SK-N-MC (cell line): ENCODE data around the gene KCNJ6.

Experiments used
- DNase-seq: peaks from one replicate; pipeline ENCODE4 v3.0.0-alpha.2; 2011; ENCODE audit warnings: low read depth, low spot score
- H3K27ac ChIP-seq: fragments of 200-600 bp; sonication (generic); 2 replicates; pipeline ENCODE4 v1.5.1; 2016; ENCODE audit warnings: mixed run types
- H3K36me3 ChIP-seq: fragments of 200-600 bp; sonication (generic); 2 replicates; pipeline ENCODE4 v1.6.1; 2017; ENCODE audit warnings: antibody characterized with exemption, low read length, mixed read lengths; ENCODE audit not compliant: insufficient read depth
- H3K4me3 ChIP-seq: fragments of 200-600 bp; sonication (generic); 2 replicates; pipeline ENCODE4 v1.5.1; 2016
- H3K9ac ChIP-seq: fragments of 200-600 bp; sonication (generic); 2 replicates; pipeline ENCODE4 v1.8.0; 2017; ENCODE audit warnings: mixed run types, mixed read lengths; ENCODE audit not compliant: insufficient read length
- H3K9me3 ChIP-seq: fragments of 200-600 bp; sonication (generic); 2 replicates; pipeline ENCODE4 v1.6.1; 2017; ENCODE audit warnings: low read depth, mild to moderate bottlenecking, antibody characterized with exemption, low read length, moderate library complexity, mixed read lengths
- EZH2 ChIP-seq: fragments of 200-600 bp; sonication (generic); IDR thresholded peaks from one replicate; pipeline ENCODE4 v1.6.1; 2017; ENCODE audit warnings: antibody characterized with exemption
- FOXP2 ChIP-seq: optimal IDR thresholded peaks from 2 replicates; pipeline ENCODE3; 2011; ENCODE audit warnings: mild to moderate bottlenecking, moderate library complexity; ENCODE audit not compliant: insufficient read depth; ENCODE audit errors: extremely low read length, control extremely low read depth
- POLR2AphosphoS5 ChIP-seq: IDR thresholded peaks from 2 replicates; pipeline ENCODE4 v1.6.1; 2012; ENCODE audit warnings: mild to moderate bottlenecking, low read depth, low read length, borderline replicate concordance

KCNJ6 gene

GRCh38 chr21:37915497-37915911, 753 bp downstream of the KCNJ6 start:
- Histone ChIP-seq H3K4me3 (no peak overlapping the region), H3K9me3 (no peaks in the 10 kb centered on the region), H3K27ac (no peak overlapping the region), H3K36me3 (no peaks in the 10 kb centered on the region), H3K9ac (no peak overlapping the region)
- no peak for TF ChIP-seq FOXP2
- peak; percentile 22 for TF ChIP-seq EZH2
- no peak for DNase-seq

GRCh38 chr21:37912616-37913015, 3.6 kb downstream of the KCNJ6 start:
- Histone ChIP-seq H3K36me3 (no peaks in the 10 kb centered on the region), H3K9me3 (no peaks in the 10 kb centered on the region), H3K9ac (no peak overlapping the region), H3K4me3 (no peak overlapping the region), H3K27ac (no peak overlapping the region)
- TF ChIP-seq POLR2AphosphoS5 = no peak
- no peak for TF ChIP-seq FOXP2
- TF ChIP-seq EZH2 = no peak
- no peak for DNase-seq

GRCh38 chr21:37909936-37910335, 6.3 kb downstream of the KCNJ6 start:
- Histone ChIP-seq H3K4me3 (no peak overlapping the region), H3K9me3 (no peaks in the 10 kb centered on the region), H3K36me3 (no peaks in the 10 kb centered on the region), H3K27ac (no peak overlapping the region), H3K9ac (no peak overlapping the region)
- no peak for DNase-seq
- TF ChIP-seq EZH2 = no peak
- TF ChIP-seq FOXP2 = no peak

GRCh38 chr21:37908691-37909090, 7.6 kb downstream of the KCNJ6 start:
- no peak for DNase-seq

GRCh38 chr21:37907076-37907475, 9.2 kb downstream of the KCNJ6 start:
- no peak overlapping the region for H3K4me3 ChIP-seq
- no peak overlapping the region for H3K9ac ChIP-seq
- DNase-seq = no peak
- no peaks in the 10 kb centered on the region for H3K9me3 ChIP-seq
- H3K27ac ChIP-seq = no peak overlapping the region
- H3K36me3 ChIP-seq = no peaks in the 10 kb centered on the region
- TF ChIP-seq FOXP2 (no peak), POLR2AphosphoS5 (no peak), EZH2 (no peak)

More at GRCh38 chr21:37908691-37909090, 7.6 kb downstream of the KCNJ6 start:
- no peak overlapping the region for H3K4me3 ChIP-seq
- no peak overlapping the region for H3K9ac ChIP-seq
- H3K9me3 ChIP-seq = no peaks in the 10 kb centered on the region
- TF ChIP-seq FOXP2 (no peak), POLR2AphosphoS5 (no peak), EZH2 (no peak)
- H3K36me3 ChIP-seq = no peaks in the 10 kb centered on the region
- H3K27ac ChIP-seq = no peak overlapping the region

GRCh38 chr21:37905291-37905690, 11.0 kb downstream of the KCNJ6 start:
- DNase-seq = no peak
- Histone ChIP-seq H3K36me3 (no peaks in the 10 kb centered on the region), H3K9ac (no peak overlapping the region), H3K4me3 (no peak overlapping the region), H3K9me3 (no peaks in the 10 kb centered on the region), H3K27ac (no peak overlapping the region)
- TF ChIP-seq EZH2 (no peak), FOXP2 (no peak), POLR2AphosphoS5 (no peak)

GRCh38 chr21:37904856-37905255, 11.4 kb downstream of the KCNJ6 start:
- no peak overlapping the region for H3K4me3 ChIP-seq
- no peaks in the 10 kb centered on the region for H3K9me3 ChIP-seq
- H3K9ac ChIP-seq = no peak overlapping the region
- DNase-seq = no peak
- H3K27ac ChIP-seq = no peak overlapping the region
- no peaks in the 10 kb centered on the region for H3K36me3 ChIP-seq
- TF ChIP-seq FOXP2 = no peak
- no peak for TF ChIP-seq EZH2
- TF ChIP-seq POLR2AphosphoS5 = no peak

GRCh38 chr21:37903396-37903795, 12.9 kb downstream of the KCNJ6 start:
- Histone ChIP-seq H3K9ac (no peak overlapping the region), H3K27ac (no peak overlapping the region), H3K4me3 (no peak overlapping the region), H3K9me3 (no peaks in the 10 kb centered on the region), H3K36me3 (no peaks in the 10 kb centered on the region)
- no peak for DNase-seq
- no peak for TF ChIP-seq FOXP2
- no peak for TF ChIP-seq POLR2AphosphoS5
- TF ChIP-seq EZH2 = no peak

GRCh38 chr21:37899146-37899545, 17.1 kb downstream of the KCNJ6 start:
- DNase-seq = no peak
- Histone ChIP-seq H3K9ac (no peak overlapping the region), H3K27ac (no peak overlapping the region), H3K4me3 (no peak overlapping the region), H3K36me3 (no peaks in the 10 kb centered on the region), H3K9me3 (no peaks in the 10 kb centered on the region)
- TF ChIP-seq POLR2AphosphoS5 (no peak), EZH2 (no peak), FOXP2 (no peak)
